ENCODE results near the gene MATK.

MATK gene

GRCh38 chr19:3788996-3789778 is 3.0 kb upstream of the MATK start:
- intact Hi-C loops (cut with micrococcal nuclease), result no loop called here
- Mint-ChIP-seq H3K4me1 (ENCODE audit: low read depth) (peaks cover 13% of the 10 kb centered on the region), H3K4me3 (no peak overlapping the region), H3K27me3 (peaks cover 45% of the 10 kb centered on the region), H3K9me3 (peaks cover 8% of the 10 kb centered on the region), H3K36me3 (ENCODE audit: low read depth) (peaks cover 13% of the 10 kb centered on the region), H3K27ac (no peak overlapping the region)

- intact Hi-C loops (cut with micrococcal nuclease), result no loop called here
- Mint-ChIP-seq H3K27ac (peak overlapping the region; percentile 73), H3K9me3 (peaks cover 22% of the 10 kb centered on the region), H3K27me3 (peaks cover 26% of the 10 kb centered on the region), H3K36me3 (ENCODE audit: low read depth) (peaks cover 43% of the 10 kb centered on the region), H3K4me3 (peak overlapping the region; percentile 82), H3K4me1 (ENCODE audit: low read depth) (peaks cover 13% of the 10 kb centered on the region)
These were observed 687 bp downstream of the MATK start for GRCh38 chr19:3785451-3785937.

- H3K4me3 Mint-ChIP-seq, result peak overlapping the region; percentile 82
- intact Hi-C loops (cut with micrococcal nuclease), result no loop called here
- peaks cover 13% of the 10 kb centered on the region for H3K4me1 Mint-ChIP-seq (ENCODE audit: low read depth)
- peaks cover 43% of the 10 kb centered on the region for H3K36me3 Mint-ChIP-seq (ENCODE audit: low read depth)
- peaks cover 22% of the 10 kb centered on the region for H3K9me3 Mint-ChIP-seq
- H3K27me3 Mint-ChIP-seq, result peaks cover 21% of the 10 kb centered on the region
- peak overlapping the region; percentile 73 for H3K27ac Mint-ChIP-seq
These were observed 1.4 kb downstream of the MATK start for GRCh38 chr19:3784607-3785450.

- H3K4me3 Mint-ChIP-seq, result peak overlapping the region; percentile 82
- peak overlapping the region; percentile 73 for H3K27ac Mint-ChIP-seq
- peaks cover 13% of the 10 kb centered on the region for H3K4me1 Mint-ChIP-seq (ENCODE audit: low read depth)
- H3K27me3 Mint-ChIP-seq, result peaks cover 13% of the 10 kb centered on the region
- intact Hi-C loops (cut with micrococcal nuclease), result no loop called here
- peaks cover 22% of the 10 kb centered on the region for H3K9me3 Mint-ChIP-seq
- peaks cover 43% of the 10 kb centered on the region for H3K36me3 Mint-ChIP-seq (ENCODE audit: low read depth)
These were observed 2.3 kb downstream of the MATK start for GRCh38 chr19:3783660-3784584.

GRCh38 chr19:3782903-3783302 is 3.3 kb downstream of the MATK start:
- Mint-ChIP-seq H3K4me1 (ENCODE audit: low read depth) (peaks cover 13% of the 10 kb centered on the region), H3K27ac (no peak overlapping the region)

GRCh38 chr19:3782330-3782729 is 3.9 kb downstream of the MATK start:
- intact Hi-C loops (cut with micrococcal nuclease), result no loop called here
- peaks cover 56% of the 10 kb centered on the region for H3K36me3 Mint-ChIP-seq (ENCODE audit: low read depth)
- peaks cover 13% of the 10 kb centered on the region for H3K4me1 Mint-ChIP-seq (ENCODE audit: low read depth)
- H3K4me3 Mint-ChIP-seq, result no peak overlapping the region
- H3K9me3 Mint-ChIP-seq, result peaks cover 22% of the 10 kb centered on the region
- no peak overlapping the region for H3K27ac Mint-ChIP-seq
- H3K27me3 Mint-ChIP-seq, result peaks cover 7% of the 10 kb centered on the region

More at GRCh38 chr19:3782903-3783302, 3.3 kb downstream of the MATK start:
- peaks cover 7% of the 10 kb centered on the region for H3K27me3 Mint-ChIP-seq
- peaks cover 52% of the 10 kb centered on the region for H3K36me3 Mint-ChIP-seq (ENCODE audit: low read depth)
- no peak overlapping the region for H3K4me3 Mint-ChIP-seq
- intact Hi-C loops (cut with micrococcal nuclease), result no loop called here
- peaks cover 22% of the 10 kb centered on the region for H3K9me3 Mint-ChIP-seq

- Mint-ChIP-seq H3K27me3 (peaks cover 4% of the 10 kb centered on the region), H3K36me3 (ENCODE audit: low read depth) (peaks cover 57% of the 10 kb centered on the region), H3K9me3 (peaks cover 25% of the 10 kb centered on the region), H3K27ac (no peak overlapping the region), H3K4me1 (ENCODE audit: low read depth) (peaks cover 19% of the 10 kb centered on the region), H3K4me3 (no peak overlapping the region)
- intact Hi-C loops (cut with micrococcal nuclease), result no loop called here
These were observed 4.6 kb downstream of the MATK start for GRCh38 chr19:3781603-3782002.

GRCh38 chr19:3780786-3781304 is 5.3 kb downstream of the MATK start:
- Mint-ChIP-seq H3K27me3 (peaks cover 1% of the 10 kb centered on the region), H3K4me3 (no peak overlapping the region), H3K9me3 (peaks cover 29% of the 10 kb centered on the region), H3K27ac (no peak overlapping the region), H3K36me3 (ENCODE audit: low read depth) (peaks cover 57% of the 10 kb centered on the region), H3K4me1 (ENCODE audit: low read depth) (peaks cover 19% of the 10 kb centered on the region)
- intact Hi-C loops (cut with micrococcal nuclease), result no loop called here

- Mint-ChIP-seq H3K27ac (no peak overlapping the region), H3K36me3 (ENCODE audit: low read depth) (peaks cover 43% of the 10 kb centered on the region), H3K27me3 (no peaks in the 10 kb centered on the region), H3K9me3 (peaks cover 29% of the 10 kb centered on the region), H3K4me3 (no peak overlapping the region), H3K4me1 (ENCODE audit: low read depth) (peaks cover 5% of the 10 kb centered on the region)
- intact Hi-C loops (cut with micrococcal nuclease), result no loop called here
These were observed 7.1 kb downstream of the MATK start for GRCh38 chr19:3778899-3779723.

GRCh38 chr19:3778104-3778867 is 7.9 kb downstream of the MATK start:
- Mint-ChIP-seq H3K4me1 (ENCODE audit: low read depth) (peaks cover 5% of the 10 kb centered on the region), H3K4me3 (no peak overlapping the region), H3K9me3 (peaks cover 29% of the 10 kb centered on the region), H3K36me3 (ENCODE audit: low read depth) (peaks cover 35% of the 10 kb centered on the region), H3K27ac (no peak overlapping the region), H3K27me3 (no peaks in the 10 kb centered on the region)
- intact Hi-C loops (cut with micrococcal nuclease), result no loop called here

- Mint-ChIP-seq H3K4me1 (ENCODE audit: low read depth) (peaks cover 5% of the 10 kb centered on the region), H3K27me3 (peaks cover 2% of the 10 kb centered on the region), H3K9me3 (peaks cover 13% of the 10 kb centered on the region), H3K36me3 (ENCODE audit: low read depth) (peaks cover 18% of the 10 kb centered on the region), H3K4me3 (no peak overlapping the region), H3K27ac (no peak overlapping the region)
- intact Hi-C loops (cut with micrococcal nuclease), result no loop called here
These were observed 9.6 kb downstream of the MATK start for GRCh38 chr19:3776479-3777040.

GRCh38 chr19:3775831-3776230 is 10.3 kb downstream of the MATK start:
- peaks cover 14% of the 10 kb centered on the region for H3K36me3 Mint-ChIP-seq (ENCODE audit: low read depth)
- H3K4me3 Mint-ChIP-seq, result no peak overlapping the region
- H3K9me3 Mint-ChIP-seq, result peaks cover 7% of the 10 kb centered on the region

More at GRCh38 chr19:3775831-3776230, 10.3 kb downstream of the MATK start:
- Mint-ChIP-seq H3K27me3 (peaks cover 2% of the 10 kb centered on the region), H3K4me1 (ENCODE audit: low read depth) (peaks cover 5% of the 10 kb centered on the region), H3K27ac (no peak overlapping the region)
- intact Hi-C loops (cut with micrococcal nuclease), result no loop called here

All from dendritic cell treated with granulocyte-macrophage colony-stimulating factor and Interleukin-4, amounts not matched to agents 40 ng/mL and 50 ng/mL, for 4 days (primary cell).